Body of pancreas (tissue), 4 donors: ENCODE data around the gene XCR1. TPM values are rescaled to one million over a fixed set of nuclear protein-coding genes. Genes with fewer than 3 reads are reported as not detected.
A peak's percentile ranks its signal among the peaks of the same experiment; 100 is the strongest.

ENCODE experiments used
- ATAC-seq: fragments of 150-250 bp; one replicate; pipeline ENCODE4 v1.9.1; 2016
- DNase-seq, 4 donors: peaks; one replicate each; pipeline ENCODE4 v3.0.0-alpha.2; 2019
- H3K27ac ChIP-seq, 4 donors: fragments of 200-600 bp; sonication (generic); 1 replicate in 3 of 4; 2 replicates in 1 of 4; pipeline versions ENCODE4 v1.5.1 to v1.6.1; 2016 to 2019; ENCODE audit warnings: mild to moderate bottlenecking in 1 of 4, mixed read lengths in 1 of 4, moderate library complexity in 1 of 4
- H3K27me3 ChIP-seq, 2 donors: fragments of 200-600 bp; sonication (generic); one replicate each; pipeline ENCODE4 v1.6.0; 2016; ENCODE audit warnings: mild to moderate bottlenecking in 1 of 2
- H3K36me3 ChIP-seq, 2 donors: fragments of 200-600 bp; sonication (generic); replicated peaks in 1 of 2; 2 replicates each; pipeline ENCODE4 v1.5.1; 2016; ENCODE audit warnings: low read depth in 2 of 2; ENCODE audit not compliant: insufficient read depth in 1 of 2
- H3K4me1 ChIP-seq: fragments of 200-600 bp; sonication (generic); one replicate; pipeline ENCODE4 v1.6.0; 2016
- H3K4me3 ChIP-seq, 2 donors: fragments of 200-600 bp; sonication (generic); 1 replicate in 1 of 2; 2 replicates in 1 of 2; pipeline ENCODE4 v1.5.1; 2016 to 2019
- H3K9me3 ChIP-seq, 3 donors: fragments of 200-600 bp; sonication (generic); 1 replicate in 2 of 3; 2 replicates in 1 of 3; pipeline ENCODE4 v1.5.1; 2016
- POLR2A ChIP-seq, 3 donors: fragments of 450-650 bp; IDR thresholded peaks; one replicate each; pipeline ENCODE4 v1.6.1; 2016; ENCODE audit warnings: antibody characterized with exemption in 3 of 3, mild to moderate bottlenecking in 2 of 3
- WGBS, 2 donors: methylation state at CpG; one replicate each; pipeline ENCODE4 v1.1.5; 2017; 5-methylcytosine and 5-hydroxymethylcytosine counted together
- intact Hi-C: fragments of 100-400 bp; cut with DNase I; formaldehyde crosslinking; loops from one replicate; pipeline ENCODE4 v1.15.1; 2023
- total RNA-seq, 2 donors: library from RNA; depleted of rRNA; stranded (reverse); fragments of >200 nt; gene quantifications; one replicate each; pipeline ENCODE4 v1.1.0, GENCODE V29; 2016
- TF ChIP-seq, protein P1 (sequence below), 7 experiments: fragments of 450-650 bp in 4 of 7; fragments of 200-600 bp in 3 of 7; sonication (generic) in 3 of 7; IDR thresholded peaks; one replicate each; pipeline ENCODE4 v1.5.1; 2016 to 2019; ENCODE audit warnings: antibody characterized with exemption in 7 of 7

XCR1 gene, protein sequence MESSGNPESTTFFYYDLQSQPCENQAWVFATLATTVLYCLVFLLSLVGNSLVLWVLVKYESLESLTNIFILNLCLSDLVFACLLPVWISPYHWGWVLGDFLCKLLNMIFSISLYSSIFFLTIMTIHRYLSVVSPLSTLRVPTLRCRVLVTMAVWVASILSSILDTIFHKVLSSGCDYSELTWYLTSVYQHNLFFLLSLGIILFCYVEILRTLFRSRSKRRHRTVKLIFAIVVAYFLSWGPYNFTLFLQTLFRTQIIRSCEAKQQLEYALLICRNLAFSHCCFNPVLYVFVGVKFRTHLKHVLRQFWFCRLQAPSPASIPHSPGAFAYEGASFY
- not detected for total RNA-seq

DNA sequence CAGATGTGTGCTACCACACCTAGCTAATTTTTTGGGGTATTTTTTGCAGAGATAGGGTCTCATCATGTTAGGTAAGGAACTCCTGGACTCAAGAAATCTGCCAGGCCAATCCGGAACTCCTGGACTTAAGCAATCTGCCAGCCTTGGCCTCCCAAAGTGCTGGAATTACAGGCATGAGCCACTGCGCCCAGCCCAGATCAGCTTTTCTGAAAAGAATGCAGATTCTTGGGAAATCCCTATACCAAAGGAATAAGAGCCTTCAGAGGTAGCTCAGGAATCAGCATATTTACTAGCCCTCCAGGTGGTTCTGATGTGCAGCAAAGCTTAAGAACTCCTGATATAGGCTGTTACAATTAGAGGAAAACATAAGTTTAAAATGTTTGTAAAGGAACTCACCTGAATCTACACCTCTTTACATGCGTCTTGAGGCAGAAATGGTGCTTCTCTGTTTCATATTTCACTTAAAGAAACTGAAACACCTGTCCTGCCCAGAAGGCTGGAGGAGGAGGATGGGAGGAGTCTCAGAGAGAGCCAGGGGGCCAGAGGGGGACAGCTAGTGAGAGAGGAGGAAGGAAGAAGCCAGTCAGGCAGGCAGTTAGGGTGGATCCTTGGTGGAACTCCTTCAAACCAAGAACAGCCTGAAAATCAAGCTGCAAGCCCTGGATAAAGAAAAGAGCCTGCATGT, at the start of gene XCR1:
Gene XCR1, minus strand, starts transcription at position 463 of the 685 bp plus-strand sequence. CDS start 5,536 bp downstream, outside the sequence.
- Histone ChIP-seq H3K4me1 (no peaks in the 10 kb centered on the region), H3K4me3 (no peak within 1 kb of the TSS), H3K9me3 (peaks cover 0 to 8% (median 0%) of the 10 kb centered on the region in 3 donors), H3K27ac (no peak within 1 kb of the TSS), H3K36me3 (no peaks in the 10 kb centered on the region), H3K27me3 (no peaks in the 10 kb centered on the region)
- TF ChIP-seq, protein P1, sequence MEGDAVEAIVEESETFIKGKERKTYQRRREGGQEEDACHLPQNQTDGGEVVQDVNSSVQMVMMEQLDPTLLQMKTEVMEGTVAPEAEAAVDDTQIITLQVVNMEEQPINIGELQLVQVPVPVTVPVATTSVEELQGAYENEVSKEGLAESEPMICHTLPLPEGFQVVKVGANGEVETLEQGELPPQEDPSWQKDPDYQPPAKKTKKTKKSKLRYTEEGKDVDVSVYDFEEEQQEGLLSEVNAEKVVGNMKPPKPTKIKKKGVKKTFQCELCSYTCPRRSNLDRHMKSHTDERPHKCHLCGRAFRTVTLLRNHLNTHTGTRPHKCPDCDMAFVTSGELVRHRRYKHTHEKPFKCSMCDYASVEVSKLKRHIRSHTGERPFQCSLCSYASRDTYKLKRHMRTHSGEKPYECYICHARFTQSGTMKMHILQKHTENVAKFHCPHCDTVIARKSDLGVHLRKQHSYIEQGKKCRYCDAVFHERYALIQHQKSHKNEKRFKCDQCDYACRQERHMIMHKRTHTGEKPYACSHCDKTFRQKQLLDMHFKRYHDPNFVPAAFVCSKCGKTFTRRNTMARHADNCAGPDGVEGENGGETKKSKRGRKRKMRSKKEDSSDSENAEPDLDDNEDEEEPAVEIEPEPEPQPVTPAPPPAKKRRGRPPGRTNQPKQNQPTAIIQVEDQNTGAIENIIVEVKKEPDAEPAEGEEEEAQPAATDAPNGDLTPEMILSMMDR (IDR thresholded peaks at IDR 0.05), result no peak
- no peak for TF ChIP-seq POLR2A (IDR thresholded peaks at IDR 0.05)
- intact Hi-C loops, result no loop called here
- DNase-seq (no peak), ATAC-seq (no peak)
- WGBS, 2 donors, result 95 to 99% methylated on average over 3 of the region's 3 CpGs

DNA sequence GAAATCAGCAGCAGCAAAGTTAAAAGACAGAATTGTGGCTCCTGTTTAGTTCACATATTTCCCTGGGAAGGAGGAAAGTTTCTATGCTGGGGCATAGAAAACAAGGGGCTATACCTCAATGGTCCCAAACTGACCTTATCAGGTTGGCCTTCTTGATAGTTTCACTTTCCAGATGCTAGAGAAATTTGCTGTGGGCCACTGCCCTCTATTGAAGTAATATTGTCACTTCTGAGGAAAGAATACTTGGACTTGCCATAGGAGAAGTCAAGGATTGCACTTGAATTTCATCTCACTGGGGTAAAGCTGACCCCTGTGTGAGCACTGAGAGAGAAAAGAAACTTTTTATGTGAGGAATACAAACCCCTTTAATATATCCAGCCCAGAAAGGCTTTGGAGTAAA, 49.3 kb upstream of the XCR1 start:
- Histone ChIP-seq H3K36me3 (no peaks in the 10 kb centered on the region), H3K27ac (no peak overlapping the region), H3K4me1 (peaks cover 4% of the 10 kb centered on the region), H3K4me3 (no peak overlapping the region), H3K9me3 (no peaks in the 10 kb centered on the region), H3K27me3 (no peaks in the 10 kb centered on the region)
- no peak for TF ChIP-seq POLR2A (IDR thresholded peaks at IDR 0.05)
- TF ChIP-seq, protein P1 (IDR thresholded peaks at IDR 0.05), result peak in 3 of 7 experiments; percentile 2 to 21 (median 8)
- DNase-seq (no peak), ATAC-seq (no peak)
- intact Hi-C loops, result loop anchor here (5.0 kb wide), 1 partner anchor 139 kb away; no protein-coding TSS in a partner anchor

DNA sequence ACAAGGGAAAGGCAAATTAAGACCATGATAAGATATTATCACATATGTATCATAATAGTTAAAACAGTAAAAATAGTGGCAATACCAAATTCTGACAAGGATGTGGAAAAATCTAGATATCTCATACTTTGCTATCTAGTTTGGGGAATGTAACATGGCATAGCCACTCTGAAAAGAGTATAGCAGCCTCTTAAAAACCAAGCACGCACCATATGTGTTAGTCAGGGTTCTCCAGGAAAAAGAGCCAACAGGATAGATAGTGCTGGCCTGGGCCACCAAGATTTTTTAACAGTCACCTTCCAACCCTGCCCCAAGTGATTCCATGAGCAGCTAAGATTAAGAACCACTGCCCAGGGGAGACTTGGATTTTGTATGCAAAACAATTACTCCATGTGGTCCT, 48.5 kb upstream of the XCR1 start:
- intact Hi-C loops, result loop anchor here (5.0 kb wide), 1 partner anchor 139 kb away; no protein-coding TSS in a partner anchor
- 77 to 97% methylated on average over 1 of the region's 1 CpG for WGBS, 2 donors
- DNase-seq, result no peak
- no peak overlapping the region for H3K4me3 ChIP-seq
- no peaks in the 10 kb centered on the region for H3K27me3 ChIP-seq
- TF ChIP-seq POLR2A (IDR thresholded peaks at IDR 0.05), result no peak
- TF ChIP-seq, protein P1 (IDR thresholded peaks at IDR 0.05), result no peak
- peaks cover 4% of the 10 kb centered on the region for H3K4me1 ChIP-seq
- no peaks in the 10 kb centered on the region for H3K9me3 ChIP-seq
- H3K27ac ChIP-seq, result no peak overlapping the region
- no peak for ATAC-seq
- no peaks in the 10 kb centered on the region for H3K36me3 ChIP-seq

DNA sequence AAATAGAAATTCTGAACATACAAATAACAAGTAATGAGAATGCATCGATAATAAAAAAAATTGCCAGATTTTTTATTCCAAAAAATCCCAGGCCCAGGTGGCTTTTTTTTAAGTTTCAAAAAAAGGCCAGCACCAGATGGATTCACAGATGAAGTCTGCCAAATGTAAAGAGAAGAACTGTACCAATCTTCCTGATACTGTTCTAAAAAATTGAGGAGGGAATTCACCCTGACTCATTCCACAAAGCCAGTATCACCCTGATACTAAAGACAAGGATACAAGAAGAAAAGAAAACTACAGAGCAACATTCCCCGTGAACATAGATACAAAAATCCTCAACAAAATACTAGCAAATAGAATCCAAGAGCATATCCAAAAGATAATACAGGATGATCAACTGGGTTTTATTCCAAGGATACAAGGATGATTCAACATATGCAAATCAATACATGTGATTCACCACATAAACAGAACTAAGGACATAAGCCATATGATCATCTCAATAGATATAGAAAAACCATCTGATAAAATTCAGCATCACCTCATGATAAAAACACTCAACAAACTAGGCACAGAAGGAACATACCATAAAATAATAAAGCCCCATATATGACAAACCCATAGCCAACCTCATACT, 44.1 kb upstream of the XCR1 start:
- intact Hi-C loops, result no loop called here
- no peak for TF ChIP-seq POLR2A (IDR thresholded peaks at IDR 0.05)
- TF ChIP-seq, protein P1 (IDR thresholded peaks at IDR 0.05), result no peak
- WGBS, 2 donors, result 87 to 93% methylated on average over 2 of the region's 2 CpGs
- H3K4me3 ChIP-seq, result no peak overlapping the region
- no peak overlapping the region for H3K27ac ChIP-seq
- H3K36me3 ChIP-seq, result no peaks in the 10 kb centered on the region
- DNase-seq (no peak), ATAC-seq (no peak)
- no peaks in the 10 kb centered on the region for H3K27me3 ChIP-seq
- no peaks in the 10 kb centered on the region for H3K4me1 ChIP-seq
- no peaks in the 10 kb centered on the region for H3K9me3 ChIP-seq
